Kidney capillary endothelial cell (primary cell): ENCODE measurements around the gene FNDC1.

ENCODE experiments used
- DNase-seq: peaks from one replicate; pipeline ENCODE4 v3.0.0-alpha.2; 2018; ENCODE audit warnings: low spot score

FNDC1 gene

DNA sequence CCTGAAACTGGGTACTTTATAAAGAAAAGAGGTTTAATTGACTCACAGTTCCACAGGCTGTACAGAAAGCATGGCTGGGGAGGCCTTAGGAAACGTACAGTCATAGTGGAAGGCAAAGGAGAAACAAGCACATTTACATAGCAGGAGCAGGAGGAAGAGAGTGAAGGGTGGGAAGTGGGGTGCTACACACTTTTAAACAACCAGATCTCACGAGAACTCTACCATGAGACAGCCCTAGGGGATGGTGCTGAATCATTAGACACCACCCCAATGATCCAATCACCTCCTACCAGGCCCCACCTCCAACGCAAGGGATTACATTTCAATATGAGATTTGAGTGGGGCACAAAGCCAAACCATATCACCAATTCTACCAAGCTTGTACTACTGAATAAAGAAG lies 7.4 kb upstream of the FNDC1 start:
- DNase-seq = no peak

- DNase-seq = no peak
Observed at GRCh38 chr6:159163901-159164370, 5.3 kb upstream of the FNDC1 start.

GRCh38 chr6:159168536-159169192 lies 536 bp upstream of the FNDC1 start:
- DNase-seq = peak; percentile 33

GRCh38 chr6:159169557-159170332 lies 545 bp downstream of the FNDC1 start:
- DNase-seq = peak; percentile 21

DNA sequence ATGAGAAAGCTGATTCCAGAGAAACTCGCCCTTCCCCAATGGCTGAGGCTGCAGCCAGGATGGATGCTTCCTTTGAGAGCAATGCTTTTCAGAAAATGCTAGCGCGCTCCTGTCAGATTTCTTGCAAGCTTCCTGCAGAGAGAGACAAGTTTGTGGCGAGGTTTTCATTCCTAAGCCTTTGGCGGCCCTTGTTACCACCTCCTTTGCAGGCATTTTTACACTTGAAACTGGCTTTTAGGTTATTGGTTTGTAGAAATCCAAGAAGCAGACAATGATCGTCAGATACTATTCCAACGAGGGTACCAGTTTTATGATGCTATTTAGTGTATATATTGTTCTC lies 1.1 kb downstream of the FNDC1 start:
- DNase-seq = no peak

- DNase-seq = no peak
Observed at GRCh38 chr6:159170999-159171712, 2.0 kb downstream of the FNDC1 start.

DNA sequence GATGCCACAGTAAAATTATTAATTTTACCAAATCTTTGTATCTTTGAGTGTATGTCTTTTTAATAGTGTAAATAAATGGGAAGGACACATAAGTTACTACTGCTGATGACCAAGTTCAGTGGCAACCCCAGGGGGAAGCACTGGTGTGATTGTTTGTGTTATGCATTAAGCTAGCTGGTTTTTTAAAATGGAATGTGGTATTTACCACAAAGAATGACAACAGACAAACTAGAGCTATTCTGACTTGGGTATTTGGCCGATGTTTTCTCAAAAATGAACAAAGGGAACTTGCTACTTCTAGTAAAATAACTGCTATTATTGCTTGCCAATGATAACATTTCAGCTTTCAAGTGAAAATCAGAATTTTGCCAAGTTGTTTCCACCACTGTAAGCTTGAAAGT lies 2.9 kb downstream of the FNDC1 start:
- no peak for DNase-seq

DNA sequence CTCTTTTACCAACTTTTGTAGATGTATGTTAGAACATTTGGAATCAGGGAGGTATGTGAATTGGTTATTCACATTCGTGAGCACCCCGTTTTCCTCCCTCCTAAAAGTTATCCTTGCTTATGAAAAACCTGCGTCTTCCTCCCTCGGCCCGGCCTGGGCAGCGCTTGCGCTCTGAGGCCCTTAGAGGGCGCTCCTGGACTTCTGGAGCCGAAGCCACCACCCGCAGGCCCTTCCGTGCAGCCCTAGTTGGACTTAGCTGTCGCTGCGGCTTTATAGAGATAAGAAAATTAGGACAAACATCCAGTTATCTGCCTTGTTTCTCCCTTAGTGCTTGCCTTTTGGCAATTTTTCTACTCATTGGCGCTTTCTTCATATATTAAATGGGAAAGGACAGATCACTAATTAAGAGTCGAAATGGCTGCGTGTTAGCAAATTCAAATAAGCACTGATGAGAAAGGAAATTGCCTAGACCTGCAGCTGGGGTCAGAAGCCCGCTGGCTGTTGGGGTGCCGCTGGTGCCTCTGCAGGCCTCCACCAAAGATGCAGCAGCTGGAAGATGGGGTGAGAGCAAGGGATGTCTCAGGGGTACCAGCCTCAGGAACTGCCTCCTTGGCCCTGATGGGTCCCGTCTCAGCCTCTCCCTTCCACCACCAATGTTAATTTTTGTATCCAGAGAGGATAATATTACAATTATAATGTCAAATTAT lies 5.2 kb downstream of the FNDC1 start:
- DNase-seq = peak; percentile 69

DNA sequence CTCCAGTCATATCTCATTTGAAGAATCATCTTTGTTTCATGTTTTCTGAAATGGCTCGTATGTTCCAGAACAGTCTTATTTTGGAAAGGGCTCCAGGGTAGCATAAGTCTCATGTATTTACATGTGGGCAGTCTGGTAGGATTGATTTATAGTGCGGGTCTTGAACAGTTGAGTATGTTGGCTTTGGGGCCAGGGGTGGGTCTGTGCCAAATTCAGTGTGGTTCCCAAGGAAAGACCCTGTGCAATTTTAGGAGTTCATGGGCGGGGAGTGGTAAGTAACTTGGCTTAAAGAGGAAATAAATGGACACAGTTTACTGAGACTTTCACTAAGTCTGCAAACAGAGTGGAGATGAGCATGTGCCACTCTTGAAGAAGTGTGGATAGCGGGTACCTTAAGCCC lies 7.7 kb downstream of the FNDC1 start:
- no peak for DNase-seq

DNA sequence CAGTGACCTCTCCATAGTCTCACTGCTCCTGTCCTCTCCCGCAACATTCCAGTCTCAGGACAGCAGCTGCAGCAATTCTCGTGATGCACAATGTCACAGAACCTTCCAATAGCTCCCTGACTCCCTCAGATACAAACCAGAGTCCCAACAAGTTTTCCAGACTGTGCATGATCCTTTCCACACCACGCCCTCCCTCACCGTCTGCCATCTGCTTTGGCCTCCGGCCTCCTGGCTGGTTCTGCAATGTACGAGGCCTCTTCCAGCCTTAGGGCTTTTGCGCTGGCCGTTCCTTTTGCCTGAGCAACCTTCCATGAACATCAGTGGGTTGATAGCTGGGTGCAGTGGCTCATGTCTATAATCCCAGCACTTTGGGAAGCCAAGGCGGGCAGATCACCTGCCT lies 9.6 kb downstream of the FNDC1 start:
- DNase-seq = no peak

DNA sequence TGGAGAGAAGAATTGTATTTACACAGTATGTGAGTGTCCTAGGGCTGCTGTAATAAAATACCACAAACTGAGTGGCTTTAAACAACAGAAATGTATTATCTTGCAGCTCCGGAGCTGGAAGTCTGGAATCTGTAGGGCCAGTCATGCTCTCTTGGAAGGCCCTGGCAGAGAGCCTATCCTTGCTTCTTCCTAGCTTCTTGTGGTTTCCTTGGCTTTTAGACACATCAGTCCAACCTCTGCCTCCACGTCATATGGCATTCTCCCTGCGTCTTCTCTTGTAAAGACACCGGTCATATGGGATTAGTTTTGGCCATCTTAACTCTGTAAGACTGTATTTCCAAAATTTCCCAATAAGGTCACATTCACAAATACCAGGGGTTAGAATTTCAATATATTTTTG lies 10.8 kb downstream of the FNDC1 start:
- no peak for DNase-seq

- no peak for DNase-seq
Observed at GRCh38 chr6:159181914-159182313, 12.7 kb downstream of the FNDC1 start.

- no peak for DNase-seq
Observed at GRCh38 chr6:159184559-159184958, 15.4 kb downstream of the FNDC1 start.

DNA sequence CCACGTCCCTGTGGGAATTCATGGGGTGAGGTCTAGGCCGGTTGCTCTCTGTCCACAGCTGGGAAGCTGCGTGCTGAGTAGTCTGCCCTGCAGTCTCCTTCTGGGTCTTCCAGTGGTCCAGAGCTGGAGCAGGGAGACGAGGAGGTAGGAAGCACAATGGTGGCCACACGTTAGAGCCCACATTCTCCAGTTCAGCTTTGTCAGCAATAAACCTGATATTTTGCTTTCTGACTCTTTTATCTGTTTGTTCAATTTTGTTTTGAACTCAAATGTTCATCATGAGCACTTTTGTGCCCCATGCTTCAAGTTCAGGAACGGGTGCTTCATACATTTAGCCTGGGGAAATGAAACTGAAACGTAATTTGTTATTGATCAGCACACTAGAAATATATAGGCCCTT lies 21.3 kb downstream of the FNDC1 start:
- no peak for DNase-seq

DNA sequence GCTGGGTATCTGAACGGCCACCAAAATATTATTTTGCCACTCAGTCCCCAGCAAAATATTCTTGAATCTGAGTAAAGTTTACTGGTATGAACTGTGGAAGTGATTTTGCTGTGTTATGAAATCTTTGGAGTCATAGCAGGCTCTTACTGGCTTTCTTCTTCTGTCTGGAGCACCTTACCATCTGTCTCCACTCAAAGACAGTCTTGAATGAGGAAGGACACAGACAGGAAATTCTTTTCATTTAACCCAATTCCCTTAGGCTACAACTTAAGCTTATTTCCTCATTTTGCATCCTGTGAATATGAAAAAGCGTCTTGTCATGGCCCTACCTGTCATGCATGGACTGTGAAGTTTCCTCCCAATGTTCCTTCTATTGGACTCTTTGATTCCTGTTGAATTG lies 24.7 kb downstream of the FNDC1 start:
- no peak for DNase-seq

DNA sequence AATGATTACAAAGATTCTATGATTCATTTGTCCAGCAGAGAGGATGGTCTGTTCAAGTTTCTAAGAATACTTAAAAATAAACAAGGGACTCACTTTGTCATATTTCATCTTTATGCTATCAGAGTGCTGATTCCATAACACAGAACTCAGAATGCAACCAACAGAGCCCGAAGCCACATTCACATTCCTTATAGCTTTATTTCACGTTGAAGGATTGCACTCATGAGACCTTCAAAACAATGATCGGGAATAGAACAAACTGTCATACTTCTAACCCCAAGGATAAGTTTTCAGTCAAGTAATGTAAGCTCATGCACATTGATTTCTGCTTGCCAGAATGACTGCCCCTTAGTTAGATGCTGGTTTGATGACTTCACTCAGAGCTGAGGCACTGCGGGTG lies 25.2 kb downstream of the FNDC1 start:
- DNase-seq = no peak

- DNase-seq = no peak
Observed at GRCh38 chr6:159196430-159196975, 27.3 kb downstream of the FNDC1 start.

- no peak for DNase-seq
Observed at GRCh38 chr6:159197251-159197650, 28.1 kb downstream of the FNDC1 start.

DNA sequence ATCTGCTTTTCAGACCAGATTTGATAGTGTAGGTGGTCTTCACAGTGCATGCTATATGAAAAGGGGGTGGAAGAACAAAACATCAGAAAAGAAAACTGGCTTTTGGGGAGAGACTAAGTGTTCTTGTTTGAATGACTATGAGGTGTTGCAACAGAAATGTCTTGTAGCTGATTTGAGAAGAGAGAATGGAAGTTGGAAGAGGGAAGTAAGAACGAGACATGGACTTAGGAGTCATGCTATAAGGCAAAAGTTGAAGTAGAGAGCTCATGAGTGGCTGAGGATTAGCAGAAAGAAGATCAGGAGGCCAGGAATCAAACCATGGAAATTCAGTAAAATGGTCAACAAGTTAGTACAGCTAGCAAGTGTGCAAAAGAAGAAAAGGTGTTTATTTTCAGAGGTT lies 32.1 kb downstream of the FNDC1 start:
- no peak for DNase-seq

DNA sequence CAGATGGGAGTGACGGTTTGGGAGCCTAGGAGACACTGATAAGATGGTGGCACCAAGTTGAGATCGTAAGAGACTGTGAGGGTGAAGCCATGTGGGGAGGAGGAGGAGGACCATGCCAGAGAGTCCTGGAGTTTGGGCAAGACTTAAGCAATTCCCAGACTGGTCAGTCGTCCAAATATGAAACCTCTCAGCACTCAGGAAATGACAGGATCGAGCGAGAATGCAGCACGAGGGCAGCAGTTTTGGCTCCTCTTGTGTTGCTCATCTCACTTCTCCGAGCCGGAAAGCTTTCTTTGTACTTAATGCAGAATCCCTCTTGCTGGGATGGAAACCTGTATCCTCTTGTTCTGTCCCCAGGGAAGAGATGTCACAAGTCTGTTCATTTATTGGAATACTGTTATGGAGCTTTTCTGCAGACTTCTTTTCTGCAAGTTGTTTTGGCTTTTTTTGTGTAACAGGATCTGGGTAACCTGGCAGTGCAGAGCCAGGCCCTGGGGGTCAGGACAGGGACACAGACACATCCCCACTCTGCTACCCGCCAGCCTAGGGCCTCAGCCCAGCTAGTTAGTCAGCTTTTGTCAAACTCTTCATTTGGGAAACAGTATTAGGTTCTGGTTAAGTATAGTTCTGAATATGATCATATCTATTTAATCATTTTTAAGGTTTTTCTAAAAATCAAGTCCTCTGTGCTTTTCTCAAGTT lies 34.3 kb downstream of the FNDC1 start:
- DNase-seq = peak; percentile 70

- no peak for DNase-seq
Observed at GRCh38 chr6:159204605-159205004, 35.4 kb downstream of the FNDC1 start.

GRCh38 chr6:159212028-159212427 lies 42.8 kb downstream of the FNDC1 start:
- no peak for DNase-seq
